H1 (cell line): Measurements from ENCODE around the gene ERCC6L. TPM values are rescaled to one million over a fixed set of nuclear protein-coding genes. Genes with fewer than 3 reads are reported as not detected.

Experiments
- CTCF ChIA-PET: fragments of 300-600 bp; sonication (Branson Sonifier 250); formaldehyde crosslinking; loops from one replicate; lab custom pipeline; 2021; ENCODE audit not compliant: partially characterized antibody; lab: Charles Lee
- POLR2A ChIA-PET: fragments of 300-600 bp; sonication (Branson Sonifier 250); formaldehyde crosslinking; loops from one replicate; lab custom pipeline; 2021; ENCODE audit warnings: inconsistent platforms; ENCODE audit not compliant: partially characterized antibody; lab: Charles Lee
- DNase-seq, 2 experiments: peaks; one replicate each; pipeline versions ENCODE4 v3.0.0 to v3.0.0-alpha.2; 2010 to 2022; ENCODE audit warnings: low spot score in 2 of 2, low read depth in 1 of 2, mixed read lengths in 1 of 2
- FAIRE-seq: peaks from 2 replicates; lab custom pipeline; 2011; peaks lifted over from hg19 to GRCh38; lab: Jason Lieb, UNC
- H2AFZ ChIP-seq: 2 replicates; pipeline ENCODE4 v1.8.1; 2012; ENCODE audit warnings: low read length, inconsistent platforms
- H2AK5ac ChIP-seq: 2 replicates; pipeline ENCODE4 v1.6.1; 2013; ENCODE audit warnings: low read depth, low read length
- H2BK120ac ChIP-seq: replicated peaks from 2 replicates; pipeline ENCODE3; 2013; ENCODE audit warnings: low read depth, low read length, inconsistent platforms
- H2BK12ac ChIP-seq: 2 replicates; pipeline ENCODE4 v1.6.1; 2013; ENCODE audit warnings: low read depth, low read length
- H2BK15ac ChIP-seq: 2 replicates; pipeline ENCODE4 v1.6.1; 2013; ENCODE audit warnings: low read length
- H2BK20ac ChIP-seq: 2 replicates; pipeline ENCODE4 v1.6.1; 2013; ENCODE audit warnings: low read length
- H2BK5ac ChIP-seq: 2 replicates; pipeline ENCODE4 v1.6.1; 2013; ENCODE audit warnings: low read depth, low read length
- H3K14ac ChIP-seq: 2 replicates; pipeline ENCODE4 v1.6.1; 2013; ENCODE audit warnings: inconsistent platforms; ENCODE audit not compliant: insufficient read length
- H3K18ac ChIP-seq: 2 replicates; pipeline ENCODE4 v1.6.1; 2013; ENCODE audit warnings: low read length; ENCODE audit errors: extremely low read depth
- H3K23ac ChIP-seq: 2 replicates; pipeline ENCODE4 v1.6.1; 2013; ENCODE audit warnings: inconsistent platforms; ENCODE audit not compliant: insufficient read length
- H3K23me2 ChIP-seq: 2 replicates; pipeline ENCODE4 v1.6.1; 2013; ENCODE audit warnings: low read depth, low read length
- H3K27ac ChIP-seq: 2 replicates; pipeline ENCODE4 v1.6.1; 2011; ENCODE audit warnings: low read depth, low read length, inconsistent platforms
- H3K27me3 ChIP-seq, 4 experiments: replicated peaks in 1 of 4; 1 replicate in 1 of 4; 2 replicates in 3 of 4; pipeline versions ENCODE4 v1.6.1 to v1.8.1; 2011 to 2013; ENCODE audit warnings: low read length in 3 of 4, mild to moderate bottlenecking in 3 of 4, inconsistent platforms in 2 of 4, mixed read lengths in 2 of 4, moderate library complexity in 1 of 4; ENCODE audit not compliant: control insufficient read depth in 3 of 4, insufficient read depth in 3 of 4; ENCODE audit errors: extremely low read depth in 1 of 4
- H3K36me3 ChIP-seq, 4 experiments: 2 replicates each; pipeline versions ENCODE4 v1.6.1 to v1.8.1; 2011 to 2013; ENCODE audit warnings: mild to moderate bottlenecking in 4 of 4, low read length in 3 of 4, moderate library complexity in 2 of 4, control low read depth in 1 of 4, inconsistent platforms in 1 of 4; ENCODE audit not compliant: insufficient read depth in 4 of 4, control insufficient read depth in 2 of 4
- H3K4ac ChIP-seq: replicated peaks from 2 replicates; pipeline ENCODE3; 2013; ENCODE audit warnings: low read length, low read depth, mixed read lengths, inconsistent platforms; ENCODE audit not compliant: insufficient read length
- H3K4me1 ChIP-seq, 4 experiments: replicated peaks in 1 of 4; 1 replicate in 1 of 4; 2 replicates in 3 of 4; pipeline versions ENCODE4 v1.6.1 to v1.8.1; 2011 to 2013; ENCODE audit warnings: low read length in 3 of 4, inconsistent platforms in 2 of 4, mixed read lengths in 1 of 4; ENCODE audit not compliant: insufficient read depth in 4 of 4, control insufficient read depth in 3 of 4
- H3K4me2 ChIP-seq, 2 experiments: 2 replicates each; pipeline versions ENCODE4 v1.6.1 to v1.8.1; 2011 to 2013; ENCODE audit warnings: low read depth in 2 of 2, low read length in 2 of 2, control low read depth in 1 of 2, inconsistent platforms in 1 of 2, mild to moderate bottlenecking in 1 of 2; ENCODE audit not compliant: insufficient read depth in 1 of 2
- H3K4me3 ChIP-seq, 4 experiments: fragments of 200-600, 300-600 bp in 1 of 4; sonication (generic), shearing (Covaris generic), sonication (Bioruptor Twin) in 1 of 4; 2 replicates each; pipeline versions ENCODE4 v1.5.1 to v1.8.1; 2011 to 2016; ENCODE audit warnings: low read length in 4 of 4, low read depth in 3 of 4, control low read depth in 2 of 4, inconsistent platforms in 2 of 4, mild to moderate bottlenecking in 2 of 4, mixed read lengths in 1 of 4, moderate library complexity in 1 of 4; ENCODE audit not compliant: insufficient read depth in 2 of 4; ENCODE audit errors: extremely low read depth in 1 of 4
- H3K56ac ChIP-seq: replicated peaks from 2 replicates; pipeline ENCODE3; 2013; ENCODE audit warnings: low read depth, mild to moderate bottlenecking, mixed read lengths, low read length, inconsistent platforms; ENCODE audit not compliant: insufficient read length
- H3K79me1 ChIP-seq: 2 replicates; pipeline ENCODE4 v1.6.1; 2013; ENCODE audit warnings: low read depth, low read length, control low read depth
- H3K79me2 ChIP-seq, 2 experiments: 2 replicates each; pipeline versions ENCODE4 v1.6.1 to v1.8.1; 2012 to 2013; ENCODE audit warnings: low read length in 2 of 2, mild to moderate bottlenecking in 2 of 2, inconsistent platforms in 1 of 2; ENCODE audit not compliant: insufficient read depth in 2 of 2, control insufficient read depth in 1 of 2
- H3K9ac ChIP-seq, 4 experiments: replicated peaks in 1 of 4; 1 replicate in 1 of 4; 2 replicates in 3 of 4; pipeline versions ENCODE4 v1.6.1 to v1.8.1; 2011 to 2013; ENCODE audit warnings: low read depth in 3 of 4, low read length in 3 of 4, control low read depth in 2 of 4, mild to moderate bottlenecking in 2 of 4, moderate library complexity in 2 of 4, inconsistent platforms in 1 of 4; ENCODE audit errors: extremely low read depth in 1 of 4
- H3K9me3 ChIP-seq, 2 experiments: 2 replicates each; pipeline versions ENCODE4 v1.6.1 to v1.8.1; 2012 to 2013; ENCODE audit warnings: mild to moderate bottlenecking in 2 of 2, moderate library complexity in 2 of 2, control low read depth in 1 of 2, inconsistent platforms in 1 of 2, low read depth in 1 of 2, low read length in 1 of 2, mixed read lengths in 1 of 2; ENCODE audit not compliant: insufficient read depth in 2 of 2
- H4K20me1 ChIP-seq, 2 experiments: replicated peaks in 1 of 2; 2 replicates each; pipeline versions ENCODE3 to v1.8.1; 2011 to 2013; ENCODE audit warnings: inconsistent platforms in 2 of 2, low read length in 2 of 2, mild to moderate bottlenecking in 1 of 2; ENCODE audit not compliant: insufficient read depth in 2 of 2, control insufficient read depth in 1 of 2
- H4K5ac ChIP-seq: 2 replicates; pipeline ENCODE4 v1.6.1; 2013; ENCODE audit warnings: low read length, low read depth, mixed read lengths, inconsistent platforms; ENCODE audit not compliant: insufficient read length
- H4K8ac ChIP-seq: 2 replicates; pipeline ENCODE4 v1.8.0; 2013; ENCODE audit warnings: mild to moderate bottlenecking, moderate library complexity, low read length, inconsistent platforms; ENCODE audit not compliant: insufficient read depth; ENCODE audit errors: extremely low read depth
- H4K91ac ChIP-seq: replicated peaks from 2 replicates; pipeline ENCODE3; 2013; ENCODE audit warnings: low read length, mixed read lengths, inconsistent platforms; ENCODE audit not compliant: insufficient read length
- SAP30 ChIP-seq: fragments of 300-600 bp; sonication (generic); IDR thresholded peaks from 2 replicates; pipeline ENCODE4 v1.7.1; 2012; ENCODE audit warnings: low read length, moderate library complexity, mild to moderate bottlenecking, inconsistent platforms; ENCODE audit not compliant: insufficient read depth, insufficient replicate concordance
- TBP ChIP-seq: IDR thresholded peaks from 2 replicates; pipeline ENCODE4 v1.6.1; 2011; ENCODE audit warnings: low read depth, low read length, improper control_type of control experiment
- WGBS, 2 experiments: shearing (Covaris generic) in 1 of 2; methylation state at CpG; one replicate each; pipeline versions ENCODE4 v1.1.6 to v1.1.7; 2013 to 2015; ENCODE audit warnings: low lambda C conversion rate in 2 of 2, mixed read lengths in 2 of 2, inconsistent platforms in 1 of 2, low coverage in 1 of 2, missing lambda C conversion rate in 1 of 2; ENCODE audit not compliant: insufficient replicate concordance in 2 of 2, insufficient coverage in 1 of 2, insufficient read length in 1 of 2; ENCODE audit errors: extremely low coverage in 1 of 2, missing lambda C conversion rate in 1 of 2; 5-methylcytosine and 5-hydroxymethylcytosine counted together
- polyA plus RNA-seq, 7 experiments: library from polyadenylated mRNA; depleted of rRNA in 3 of 7; stranded (reverse) in 5 of 7; unstranded in 2 of 7; fragments of >200 nt in 5 of 7; fragments of 200-250 nt in 2 of 7; gene quantifications; 1 replicate in 5 of 7; 2 replicates in 1 of 7; 4 replicates in 1 of 7; pipeline versions ENCODE4 v1.2.1 to v1.2.3, GENCODE V29; 2011 to 2013; ENCODE audit warnings: missing spikeins in 2 of 7, mixed read lengths in 2 of 7
- total RNA-seq: library from RNA; stranded (reverse); fragmentation: NEBNext Ultra II Directional; extraction: Animal tissue kit (Norgen Biotek cat#: 25700); gene quantifications from 2 replicates; pipeline ENCODE4 v1.2.1, GENCODE V29; 2021

Gene ERCC6L
- total and polyA plus RNA-seq, 2 of the 8 experiments (the other 6 are each of a cell fraction or from before 2014, with no cell fraction given) = 4.0 to 23.9 TPM

GRCh38 chrX:72276478-72276953 lies 37.7 kb upstream of the ERCC6L start:
- Histone ChIP-seq H4K20me1 (peaks cover 0 to 12% of the 10 kb centered on the region in 2 experiments), H3K56ac (no peak overlapping the region), H2BK12ac (no peak overlapping the region), H3K27me3 (no peaks in the 10 kb centered on the region), H4K5ac (no peak overlapping the region), H3K9ac (peak overlapping the region; percentile 56 to 95 (median 88)), H3K18ac (no peak overlapping the region; the same call in 1 of the 2 replicates), H2BK120ac (no peak overlapping the region), H3K9me3 (no peaks in the 10 kb centered on the region), H2BK20ac (no peak overlapping the region), H3K36me3 (peaks cover 25 to 47% (median 43%) of the 10 kb centered on the region in 4 experiments), H3K23ac (no peak overlapping the region), H3K79me2 (peaks cover 0 to 28% of the 10 kb centered on the region in 2 experiments; a peak in 3 of 4 replicates), H2AFZ (no peak overlapping the region), H3K4me1 (peaks cover 0 to 6% (median 0%) of the 10 kb centered on the region in 4 experiments; a peak in 2 of 7 replicates), H4K91ac (no peak overlapping the region), H3K23me2 (peaks cover 6% of the 10 kb centered on the region; the same call in 1 of the 2 replicates), H3K79me1 (no peaks in the 10 kb centered on the region), H2BK5ac (peak overlapping the region; percentile 66; the same call in 1 of the 2 replicates), H3K27ac (peak overlapping the region; percentile 79; the same call in 1 of the 2 replicates), H2BK15ac (no peak overlapping the region), H3K4ac (no peak overlapping the region), H2AK5ac (no peak overlapping the region), H3K4me3 (peak overlapping the region; percentile 66 to 97 (median 84)), H4K8ac (peak overlapping the region; percentile 96; the same call in 1 of the 2 replicates), H3K14ac (no peak overlapping the region), H3K4me2 (peak overlapping the region; percentile 74 to 84)
- CTCF ChIA-PET = interaction anchor here (0.9 to 2.2 kb wide), 12 partner anchors 9 to 43 kb away, joined by 3 to 10 read pairs (median 3); no protein-coding TSS in a partner anchor
- TF ChIP-seq SAP30 (no peak), TBP (no peak)
- no peak for DNase-seq
- POLR2A ChIA-PET = interaction anchor here (0.7 to 3.8 kb wide), 22 partner anchors 9 to 438 kb away, joined by 3 to 37 read pairs (median 4); partner anchors contain the start of genes ERCC6L, PHKA1 and PIN4
- WGBS, 2 experiments = 2% methylated on average over 18 of the region's 18 CpGs; no CpG with 5 or more reads in 1 of the 2 experiments
- no peak for FAIRE-seq
